ENCODE results near the gene CCDC92B.
"Not testable (repeated sequence)": the region's sequence is repeated elsewhere in the genome, so short reads cannot be mapped to it uniquely, and the experiment has no call there.

The CCDC92B gene

DNA sequence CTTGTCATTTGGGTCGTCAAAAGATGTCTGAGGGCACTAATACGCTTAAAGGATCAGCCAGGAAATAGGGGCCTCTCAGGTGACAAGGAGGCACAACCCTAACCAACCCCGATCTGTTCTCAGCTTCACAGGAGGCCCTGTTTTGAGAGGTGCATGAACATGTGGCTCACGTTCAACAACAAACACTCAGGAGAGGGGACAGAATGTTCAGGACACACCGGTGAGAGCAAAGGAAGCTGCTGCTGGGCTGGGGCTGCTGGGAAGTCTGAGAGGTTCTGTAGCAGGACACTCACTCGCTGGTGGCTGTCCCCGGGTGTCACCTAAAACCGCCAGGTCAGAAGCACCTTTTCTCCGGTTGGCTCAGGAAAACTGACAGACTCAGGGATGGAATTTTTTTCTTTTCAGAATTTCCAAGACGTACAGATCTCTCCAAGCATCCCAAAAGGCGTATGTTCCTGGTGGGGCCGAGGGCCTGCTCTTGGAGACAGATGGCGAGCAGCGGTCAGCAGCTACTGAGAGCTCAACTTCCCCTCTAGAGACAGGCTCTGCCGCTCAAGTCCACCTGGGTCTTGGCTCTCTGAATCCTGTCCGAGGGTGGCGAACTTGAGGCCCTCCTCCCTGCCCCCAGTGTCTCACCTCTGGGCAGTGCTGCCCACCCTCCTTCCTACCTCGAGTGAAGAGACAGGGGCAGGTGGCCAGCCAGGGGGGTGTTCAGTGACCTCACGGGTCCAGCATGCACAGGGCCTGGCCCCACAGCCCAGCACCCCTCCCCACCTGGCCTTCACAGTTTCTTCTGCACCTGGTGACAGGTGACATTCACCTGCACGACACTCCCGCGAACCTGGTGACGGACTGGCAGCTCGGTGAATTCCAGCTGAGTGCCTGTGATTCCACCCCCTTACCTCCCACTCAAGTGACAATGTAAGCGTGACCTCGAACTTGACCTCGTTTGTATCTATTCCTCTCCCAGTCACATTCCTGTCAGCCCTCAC, 60.8 kb downstream of the CCDC92B start:
- no peak for DNase-seq

DNA sequence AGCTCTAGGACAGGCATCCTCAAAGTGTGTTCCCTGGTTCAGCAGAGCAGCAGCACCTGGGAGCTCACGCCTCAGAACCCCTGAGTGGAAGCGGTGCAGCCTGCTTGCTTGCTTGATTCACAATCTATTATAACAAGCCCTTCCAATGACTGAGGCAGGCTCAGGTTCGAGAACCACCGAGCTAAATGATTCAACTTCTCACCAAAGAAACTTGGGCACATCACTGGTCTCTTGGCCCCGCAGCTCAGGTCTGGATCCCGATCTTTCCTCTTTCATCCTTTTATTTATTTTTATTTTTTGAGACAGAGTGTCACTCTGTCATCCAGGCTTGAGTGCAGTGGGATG, 62.4 kb downstream of the CCDC92B start:
- DNase-seq = no peak

DNA sequence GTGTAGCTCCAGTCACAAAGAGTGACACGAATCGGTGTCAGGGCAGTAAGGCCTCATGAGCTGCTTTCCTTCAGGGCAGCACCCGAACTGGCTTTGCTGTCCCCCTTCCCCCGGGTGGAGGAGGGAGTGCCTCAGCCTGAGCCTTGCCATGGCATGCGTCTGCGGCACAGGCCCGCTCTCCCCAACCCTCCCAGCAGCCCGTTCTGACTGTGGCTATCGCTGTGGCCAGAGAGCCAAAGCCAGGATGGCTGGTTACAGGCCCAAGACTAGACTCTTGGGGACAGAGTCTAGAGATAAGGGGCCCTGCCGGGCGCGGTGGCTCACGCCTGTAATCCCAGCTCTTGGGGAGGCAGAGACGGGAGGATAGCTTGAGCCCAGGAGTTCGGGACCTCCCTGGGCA, 63.8 kb downstream of the CCDC92B start:
- no peak for DNase-seq

DNA sequence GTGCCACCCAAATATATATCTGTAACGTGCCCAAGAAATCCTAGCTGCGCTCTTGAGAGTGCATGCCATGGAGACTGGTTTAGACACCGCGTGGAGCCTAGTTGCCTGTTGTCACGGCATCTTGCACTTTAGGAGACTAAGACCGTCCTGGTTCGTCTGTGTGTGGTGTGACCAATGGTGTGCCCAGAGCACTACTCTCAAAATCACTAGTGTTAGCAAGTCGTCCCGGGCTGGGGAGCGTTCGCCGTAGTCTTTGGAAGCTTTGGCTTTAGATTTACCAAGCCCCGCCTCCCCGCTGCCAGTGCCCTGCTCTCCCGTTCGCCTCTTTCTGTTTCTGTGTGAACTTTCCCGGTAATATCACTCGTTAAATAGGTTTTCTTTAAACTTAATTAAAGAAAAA, 64.9 kb downstream of the CCDC92B start:
- DNase-seq = no peak

DNA sequence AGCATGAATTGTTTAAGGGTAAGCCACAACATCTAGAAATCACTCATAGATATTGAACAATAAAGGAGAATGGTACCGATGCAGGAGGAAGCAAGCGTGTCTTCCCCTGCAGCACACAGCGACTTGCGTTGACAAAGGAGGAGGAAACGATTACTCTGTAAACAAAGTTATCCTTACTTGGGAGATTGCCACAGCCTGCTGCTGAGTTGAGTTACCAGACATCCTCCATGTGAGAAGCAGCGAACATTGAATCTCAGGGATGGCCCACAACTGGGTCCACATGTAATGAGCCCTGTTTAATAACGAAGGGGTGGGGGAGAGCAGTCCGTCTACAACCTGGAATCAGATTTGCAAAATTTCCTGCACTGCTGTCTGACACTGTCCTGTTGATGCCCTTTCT, 65.5 kb downstream of the CCDC92B start:
- DNase-seq = no peak

DNA sequence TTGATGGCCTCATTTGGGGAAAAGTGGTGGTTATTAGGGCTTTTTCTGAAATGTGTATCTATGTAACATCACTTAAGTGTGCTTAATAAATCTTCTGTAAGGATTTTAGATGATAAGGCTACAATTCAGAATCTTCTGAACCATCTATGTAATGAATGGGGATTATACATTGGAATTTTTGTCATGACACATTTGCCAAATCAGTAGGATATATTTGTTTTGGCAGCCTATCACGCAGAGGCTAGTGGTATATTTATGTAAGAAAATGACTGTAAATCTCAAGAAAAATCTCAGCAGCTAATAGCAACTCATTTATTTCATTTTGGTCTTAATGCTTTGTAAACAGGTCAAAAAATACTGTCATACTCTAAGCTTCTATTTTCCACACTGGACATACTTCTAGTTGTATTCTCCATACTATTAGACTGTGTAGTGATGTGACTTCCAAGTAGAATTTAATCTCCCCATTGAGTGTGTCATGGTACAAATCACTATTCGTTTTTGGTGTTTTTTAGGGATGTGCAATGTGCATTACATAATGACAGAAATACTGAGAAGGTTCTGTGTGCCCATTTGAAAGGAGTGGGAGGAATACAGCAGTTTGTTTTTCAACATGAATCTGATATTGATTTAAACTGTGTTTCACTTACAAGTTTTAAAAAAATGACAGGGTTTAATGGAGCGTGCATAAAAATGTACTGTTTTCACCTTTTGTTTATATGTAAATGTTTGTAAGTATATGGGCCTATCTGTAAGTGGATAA, 67.1 kb downstream of the CCDC92B start:
- no peak for DNase-seq

DNA sequence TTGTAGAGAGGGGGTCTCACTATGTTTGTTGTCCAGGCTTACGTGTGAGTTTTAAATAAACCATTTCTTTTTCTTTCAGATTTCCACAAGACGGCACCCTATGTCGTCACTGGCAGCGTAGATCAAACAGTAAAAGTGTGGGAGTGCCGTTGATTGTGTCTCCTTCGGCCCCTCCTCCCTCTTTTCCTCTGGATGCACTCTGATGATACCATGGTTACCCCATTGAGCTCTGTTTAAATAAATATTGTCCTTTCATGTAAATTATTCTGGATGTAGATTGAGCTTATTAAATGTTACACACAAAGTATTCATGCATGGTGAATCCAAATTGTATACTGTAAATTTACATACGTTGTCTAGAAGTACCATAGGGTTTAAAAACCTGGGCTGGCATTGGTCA, 67.8 kb downstream of the CCDC92B start:
- no peak for DNase-seq

DNA sequence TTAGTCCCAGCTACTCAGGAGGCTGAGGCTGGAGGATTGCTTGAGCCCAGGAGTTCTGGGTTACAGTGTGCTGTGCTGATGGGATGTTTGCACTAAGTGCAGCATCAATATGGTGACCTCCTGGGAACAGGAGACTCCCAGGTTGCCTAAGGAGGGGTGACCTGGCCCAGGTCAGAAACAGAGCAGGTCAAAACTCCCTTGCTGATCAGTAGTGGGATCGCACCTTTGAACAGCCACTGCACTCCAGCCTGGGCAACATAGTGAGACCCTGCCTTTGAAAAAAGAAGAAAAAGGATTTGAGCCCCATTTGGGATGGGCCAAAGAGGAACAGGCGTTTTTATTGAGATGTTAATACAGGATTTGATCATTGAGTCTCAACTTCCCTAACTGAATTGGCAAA, 68.5 kb downstream of the CCDC92B start:
- no peak for DNase-seq

DNA sequence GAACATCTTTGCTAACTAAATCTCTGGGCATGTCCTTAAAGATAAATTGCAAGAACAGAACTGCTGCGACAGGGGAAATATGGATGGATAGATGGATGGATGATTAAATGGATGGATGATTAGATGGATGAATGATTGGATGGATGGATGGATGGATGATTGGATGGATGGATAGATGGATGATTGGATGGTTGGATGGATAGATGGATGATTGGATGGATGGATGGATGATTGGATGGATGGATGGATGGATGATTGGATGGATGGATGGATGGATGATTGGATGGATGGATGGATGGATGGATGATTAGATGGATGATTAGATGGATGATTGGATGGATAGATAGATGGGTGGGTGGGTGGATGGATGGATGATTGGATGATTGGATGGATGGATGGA, 70.2 kb downstream of the CCDC92B start:
- DNase-seq = not testable (repeated sequence)

Data from activated effector memory CD4-positive, alpha-beta T cell treated with Interleukin-2 at 50 U/mL for 16 hours (primary cell).